HepG2 (cell line): Measurements from ENCODE around the gene C1orf87. TPM values are rescaled to one million over a fixed set of nuclear protein-coding genes. Genes with fewer than 3 reads are reported as not detected.

Source experiments
- ATAC-seq: fragments of 200-7000 bp; cut with Tn5 transposase; 3 replicates; pipeline ENCODE4 v1.9.1; 2020; ENCODE audit warnings: mild to moderate bottlenecking, moderate library complexity
- BruUV-seq: library from RNA; stranded (reverse); fragments of 400-500 nt; replicated peaks from 2 replicates; lab custom pipeline; 2021; lab: Mats Ljungman, UMichigan
- CTCF ChIA-PET: fragments of 300-600 bp; formaldehyde crosslinking; extraction: SDS; loops from one replicate; lab custom pipeline; 2021; ENCODE audit warnings: low total read pairs, inconsistent platforms, low intra/inter-chr PET ratio; lab: Yijun Ruan, JAX
- POLR2A ChIA-PET: fragments of 350-600 bp; sonication (Branson Sonifier 250); formaldehyde crosslinking; loops from one replicate; lab custom pipeline; 2020; ENCODE audit warnings: antibody characterized with exemption, inconsistent platforms; lab: Yijun Ruan, JAX
- DNase-seq: peaks from one replicate; pipeline ENCODE4 v3.0.0-alpha.2; 2015; ENCODE audit warnings: low spot score
- FAIRE-seq: peaks from 3 replicates; lab custom pipeline; 2011; peaks lifted over from hg19 to GRCh38; lab: Jason Lieb, UNC
- H2AFZ ChIP-seq: one replicate; pipeline ENCODE4 v1.6.1; 2011; ENCODE audit warnings: low read length, inconsistent platforms
- H3K27ac ChIP-seq: fragments of 300-600 bp; 3 replicates; pipeline ENCODE4 v1.8.0; 2011; ENCODE audit warnings: mixed run types, mild to moderate bottlenecking, mixed read lengths, low read length, inconsistent platforms; ENCODE audit not compliant: insufficient read depth; ENCODE audit errors: extremely low read length
- H3K27me3 ChIP-seq, 2 experiments: fragments of 200-600 bp in 1 of 2; 2 replicates in 1 of 2; 3 replicates in 1 of 2; pipeline versions ENCODE4 v1.6.0 to v1.8.0; 2011; ENCODE audit warnings: low read length in 2 of 2, mild to moderate bottlenecking in 2 of 2, moderate library complexity in 2 of 2, inconsistent platforms in 1 of 2; ENCODE audit not compliant: insufficient read depth in 2 of 2, control insufficient read depth in 1 of 2
- H3K36me3 ChIP-seq, 2 experiments: fragments of 200-600 bp in 1 of 2; replicated peaks in 1 of 2; 2 replicates in 1 of 2; 3 replicates in 1 of 2; pipeline versions ENCODE4 v1.5.1 to v1.8.0; 2011; ENCODE audit warnings: low read length in 2 of 2, inconsistent platforms in 1 of 2; ENCODE audit not compliant: insufficient read depth in 2 of 2, control insufficient read depth in 1 of 2
- H3K4me1 ChIP-seq: 2 replicates; pipeline ENCODE4 v1.5.1; 2012; ENCODE audit warnings: low read length, inconsistent platforms; ENCODE audit not compliant: insufficient read depth
- H3K4me2 ChIP-seq: 2 replicates; pipeline ENCODE4 v1.6.0; 2011; ENCODE audit warnings: low read depth, low read length, inconsistent platforms
- H3K4me3 ChIP-seq, 3 experiments: fragments of 200-600 bp in 1 of 3; sonication (generic), shearing (Covaris generic) in 1 of 3; replicated peaks in 1 of 3; 2 replicates each; pipeline ENCODE4 v1.5.1; 2011 to 2016; ENCODE audit warnings: low read length in 3 of 3, inconsistent platforms in 2 of 3, low read depth in 2 of 3, mild to moderate bottlenecking in 2 of 3, control low read depth in 1 of 3, mixed read lengths in 1 of 3; ENCODE audit not compliant: insufficient read depth in 1 of 3
- H3K79me2 ChIP-seq: one replicate; pipeline ENCODE4 v1.6.1; 2011; ENCODE audit warnings: low read length, inconsistent platforms; ENCODE audit not compliant: insufficient read depth
- H3K9ac ChIP-seq: 2 replicates; pipeline ENCODE4 v1.6.0; 2011; ENCODE audit warnings: mild to moderate bottlenecking, low read depth, low read length, inconsistent platforms; ENCODE audit not compliant: insufficient read depth
- H3K9me3 ChIP-seq: 2 replicates; pipeline ENCODE4 v1.5.1; 2012; ENCODE audit warnings: mild to moderate bottlenecking, low read length
- H4K20me1 ChIP-seq: 2 replicates; pipeline ENCODE4 v1.6.0; 2011; ENCODE audit warnings: inconsistent platforms, mild to moderate bottlenecking, low read length, moderate library complexity; ENCODE audit not compliant: insufficient read depth
- ARID2 ChIP-seq: sonication (generic); formaldehyde crosslinking; IDR thresholded peaks from 2 replicates; pipeline ENCODE4 v1.8.1; 2022; ENCODE audit warnings: mild to moderate bottlenecking, missing genetic modification reagents, borderline replicate concordance
- CBX1 ChIP-seq: IDR thresholded peaks from one replicate; pipeline ENCODE4 v1.6.1; 2016; ENCODE audit warnings: antibody characterized with exemption, low read depth
- ETV5 ChIP-seq: IDR thresholded peaks from 2 replicates; pipeline ENCODE4 v1.6.1; 2018; ENCODE audit warnings: missing biosample characterization, missing genetic modification reagents, inconsistent platforms, borderline replicate concordance
- HNRNPK ChIP-seq: fragments of 200-400 bp; formaldehyde crosslinking; IDR thresholded peaks from 2 replicates; pipeline ENCODE4 v1.6.1; 2018; ENCODE audit warnings: low read length, low read depth, moderate library complexity, mild to moderate bottlenecking; ENCODE audit not compliant: poor library complexity, severe bottlenecking
- NCOA5 ChIP-seq: sonication (generic); formaldehyde crosslinking; IDR thresholded peaks from 2 replicates; pipeline ENCODE4 v1.4.0; 2020; ENCODE audit warnings: missing genetic modification reagents
- NFIB ChIP-seq: sonication (generic); formaldehyde crosslinking; IDR thresholded peaks from 2 replicates; pipeline ENCODE4 v1.9.0; 2021; ENCODE audit warnings: missing genetic modification reagents, mild to moderate bottlenecking, borderline replicate concordance
- PBX3 ChIP-seq: sonication (generic); formaldehyde crosslinking; IDR thresholded peaks from 2 replicates; pipeline ENCODE4 v1.8.1; 2023; ENCODE audit warnings: missing genetic modification reagents, inconsistent platforms, borderline replicate concordance
- POLR2AphosphoS2 ChIP-seq: IDR thresholded peaks from 2 replicates; pipeline ENCODE4 v1.6.1; 2011; ENCODE audit warnings: low read depth, low read length, improper control_type of control experiment
- WIZ ChIP-seq: sonication (generic); formaldehyde crosslinking; IDR thresholded peaks from 2 replicates; pipeline ENCODE4 v1.5.1; 2020; ENCODE audit warnings: mild to moderate bottlenecking, missing genetic modification reagents
- WGBS: methylation state at CpG from one replicate; pipeline ENCODE4 v1.1.6; 2017; ENCODE audit warnings: low lambda C conversion rate; 5-methylcytosine and 5-hydroxymethylcytosine counted together
- in situ Hi-C: cut with HindIII; loops from 2 replicates; pipeline ENCODE4 v1.10.0; 2017; ENCODE audit warnings: low pct_unique_long_range_greater_than_20kb; ENCODE audit not compliant: extremely low pct_ligation_motif_present
- intact Hi-C: fragments of 100-400 bp; cut with micrococcal nuclease; formaldehyde crosslinking; loops from one replicate; pipeline ENCODE4 v1.10.0; 2022; ENCODE audit not compliant: unreplicated experiment
- polyA plus RNA-seq, 8 experiments: library from polyadenylated mRNA; depleted of rRNA in 3 of 8; stranded (reverse) in 7 of 8; unstranded in 1 of 8; fragments of >200 nt; fragmentation: Illumina TruSeq in 4 of 8; extraction: Trizol in 4 of 8; gene quantifications; 2 replicates each; pipeline versions ENCODE4 v1.2.1 to v1.2.3, GENCODE V29; 2011 to 2016; ENCODE audit warnings: low read depth in 4 of 8, missing spikeins in 1 of 8, mixed read lengths in 1 of 8; ENCODE audit not compliant: insufficient read depth in 1 of 8
- total RNA-seq, 5 experiments: library from RNA; depleted of rRNA; stranded (reverse); fragments of >200 nt; fragmentation: Illumina TruSeq; extraction: Trizol; gene quantifications; 2 replicates each; pipeline ENCODE4 v1.2.3, GENCODE V29; 2016; ENCODE audit warnings: low read depth in 1 of 5
- TF ChIP-seq, protein P1 (sequence below): sonication (generic); formaldehyde crosslinking; IDR thresholded peaks from 2 replicates; pipeline ENCODE4 v1.8.0; 2022; ENCODE audit warnings: missing genetic modification reagents, mild to moderate bottlenecking, borderline replicate concordance
- TF ChIP-seq, protein P2 (sequence below): sonication (generic); formaldehyde crosslinking; IDR thresholded peaks from 2 replicates; pipeline ENCODE4 v1.8.1; 2022; ENCODE audit warnings: mild to moderate bottlenecking, missing genetic modification reagents
- TF ChIP-seq, protein P3 (sequence below), 2 experiments: sonication (generic) in 1 of 2; formaldehyde crosslinking in 1 of 2; IDR thresholded peaks; 2 replicates each; pipeline versions ENCODE4 v1.4.0 to v1.6.1; 2018 to 2020; ENCODE audit warnings: missing genetic modification reagents in 2 of 2, borderline replicate concordance in 1 of 2, low read depth in 1 of 2, mild to moderate bottlenecking in 1 of 2, missing biosample characterization in 1 of 2
- TF ChIP-seq, protein P4 (sequence below): sonication (generic); formaldehyde crosslinking; IDR thresholded peaks from 2 replicates; pipeline ENCODE4 v1.5.0; 2020; ENCODE audit warnings: missing genetic modification reagents

The C1orf87 gene
- total and polyA plus RNA-seq, 2 of the 13 experiments (the other 11 are each of a cell fraction or from before 2014, with no cell fraction given) = not detected

DNA sequence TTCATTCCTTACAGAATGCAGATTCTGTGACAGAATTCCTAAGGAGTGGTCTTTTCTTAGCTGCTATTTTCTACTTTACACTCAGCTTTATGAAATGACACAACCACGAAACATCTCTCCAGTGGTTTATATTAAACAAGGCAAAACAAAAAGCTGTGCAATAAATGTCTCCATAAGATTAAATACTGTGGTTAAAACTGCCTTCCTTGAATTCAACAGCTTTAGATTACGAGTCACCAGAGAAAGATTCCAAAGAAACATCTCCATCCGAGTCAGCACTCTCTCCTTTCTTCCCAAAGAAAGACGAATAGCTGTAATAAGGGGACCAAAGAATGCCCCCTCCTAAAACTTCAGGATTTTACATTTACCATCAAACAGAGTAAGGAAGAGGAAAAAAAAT is 4.6 kb upstream of the C1orf87 start:
- ATAC-seq (no peak), FAIRE-seq (no peak), DNase-seq (no peak)
- Histone ChIP-seq H3K9me3 (no peaks in the 10 kb centered on the region), H3K27ac (no peak overlapping the region), H4K20me1 (no peaks in the 10 kb centered on the region), H3K4me2 (no peak overlapping the region), H3K79me2 (no peaks in the 10 kb centered on the region), H2AFZ (no peak overlapping the region), H3K36me3 (no peaks in the 10 kb centered on the region), H3K27me3 (peaks cover 1 to 8% of the 10 kb centered on the region in 2 experiments; a peak in 2 of 5 replicates), H3K9ac (no peak overlapping the region), H3K4me3 (no peak overlapping the region), H3K4me1 (no peaks in the 10 kb centered on the region)
- ChIA-PET CTCF (no interaction called here), POLR2A (no interaction called here)
- TF ChIP-seq NFIB (CRISPR knock-in tag) (no peak), HNRNPK (no peak), POLR2AphosphoS2 (no peak), CBX1 (no peak), WIZ (CRISPR knock-in tag) (no peak), ETV5 (CRISPR knock-in tag) (no peak), NCOA5 (CRISPR knock-in tag) (no peak), PBX3 (CRISPR knock-in tag) (no peak), ARID2 (CRISPR knock-in tag) (no peak)
- TF ChIP-seq, protein P1, sequence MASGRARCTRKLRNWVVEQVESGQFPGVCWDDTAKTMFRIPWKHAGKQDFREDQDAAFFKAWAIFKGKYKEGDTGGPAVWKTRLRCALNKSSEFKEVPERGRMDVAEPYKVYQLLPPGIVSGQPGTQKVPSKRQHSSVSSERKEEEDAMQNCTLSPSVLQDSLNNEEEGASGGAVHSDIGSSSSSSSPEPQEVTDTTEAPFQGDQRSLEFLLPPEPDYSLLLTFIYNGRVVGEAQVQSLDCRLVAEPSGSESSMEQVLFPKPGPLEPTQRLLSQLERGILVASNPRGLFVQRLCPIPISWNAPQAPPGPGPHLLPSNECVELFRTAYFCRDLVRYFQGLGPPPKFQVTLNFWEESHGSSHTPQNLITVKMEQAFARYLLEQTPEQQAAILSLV (CRISPR knock-in tag) = no peak
- TF ChIP-seq, protein P2, sequence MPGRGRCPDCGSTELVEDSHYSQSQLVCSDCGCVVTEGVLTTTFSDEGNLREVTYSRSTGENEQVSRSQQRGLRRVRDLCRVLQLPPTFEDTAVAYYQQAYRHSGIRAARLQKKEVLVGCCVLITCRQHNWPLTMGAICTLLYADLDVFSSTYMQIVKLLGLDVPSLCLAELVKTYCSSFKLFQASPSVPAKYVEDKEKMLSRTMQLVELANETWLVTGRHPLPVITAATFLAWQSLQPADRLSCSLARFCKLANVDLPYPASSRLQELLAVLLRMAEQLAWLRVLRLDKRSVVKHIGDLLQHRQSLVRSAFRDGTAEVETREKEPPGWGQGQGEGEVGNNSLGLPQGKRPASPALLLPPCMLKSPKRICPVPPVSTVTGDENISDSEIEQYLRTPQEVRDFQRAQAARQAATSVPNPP (CRISPR knock-in tag) = no peak
- TF ChIP-seq, protein P3, sequence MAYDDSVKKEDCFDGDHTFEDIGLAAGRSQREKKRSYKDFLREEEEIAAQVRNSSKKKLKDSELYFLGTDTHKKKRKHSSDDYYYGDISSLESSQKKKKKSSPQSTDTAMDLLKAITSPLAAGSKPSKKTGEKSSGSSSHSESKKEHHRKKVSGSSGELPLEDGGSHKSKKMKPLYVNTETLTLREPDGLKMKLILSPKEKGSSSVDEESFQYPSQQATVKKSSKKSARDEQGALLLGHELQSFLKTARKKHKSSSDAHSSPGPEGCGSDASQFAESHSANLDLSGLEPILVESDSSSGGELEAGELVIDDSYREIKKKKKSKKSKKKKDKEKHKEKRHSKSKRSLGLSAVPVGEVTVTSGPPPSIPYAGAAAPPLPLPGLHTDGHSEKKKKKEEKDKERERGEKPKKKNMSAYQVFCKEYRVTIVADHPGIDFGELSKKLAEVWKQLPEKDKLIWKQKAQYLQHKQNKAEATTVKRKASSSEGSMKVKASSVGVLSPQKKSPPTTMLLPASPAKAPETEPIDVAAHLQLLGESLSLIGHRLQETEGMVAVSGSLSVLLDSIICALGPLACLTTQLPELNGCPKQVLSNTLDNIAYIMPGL (CRISPR knock-in tag; IDR thresholded peaks at IDR 0.05; ENCODE audit: borderline replicate concordance in 1 of 2, low read depth in 1 of 2) = no peak
- TF ChIP-seq, protein P4, sequence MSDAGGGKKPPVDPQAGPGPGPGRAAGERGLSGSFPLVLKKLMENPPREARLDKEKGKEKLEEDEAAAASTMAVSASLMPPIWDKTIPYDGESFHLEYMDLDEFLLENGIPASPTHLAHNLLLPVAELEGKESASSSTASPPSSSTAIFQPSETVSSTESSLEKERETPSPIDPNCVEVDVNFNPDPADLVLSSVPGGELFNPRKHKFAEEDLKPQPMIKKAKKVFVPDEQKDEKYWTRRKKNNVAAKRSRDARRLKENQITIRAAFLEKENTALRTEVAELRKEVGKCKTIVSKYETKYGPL (CRISPR knock-in tag) = no peak
- intact Hi-C loops (loop anchor here (5.0 kb wide), 1 partner anchor 1456 kb away; no protein-coding TSS in a partner anchor), in situ Hi-C loops (no loop called here)
- 3% methylated on average over 4 of the region's 4 CpGs for WGBS
- BruUV-seq = no TSS peak
